VCaP (cell line): Measurements from ENCODE around the gene SNCB.
A peak's percentile ranks its signal among the peaks of the same experiment; 100 is the strongest.

Experiments
- H3K27ac ChIP-seq: fragments of 450-650 bp; 2 replicates; pipeline ENCODE4 v1.5.1; 2017
- TF ChIP-seq, protein P1 (sequence below): fragments of 450-650 bp; conservative IDR thresholded peaks from 2 replicates; pipeline ENCODE4 v1.5.1; 2017; ENCODE audit warnings: mild to moderate bottlenecking, moderate library complexity

Gene SNCB

GRCh38 chr5:176659860-176660461, 29.6 kb upstream of the SNCB start:
- TF ChIP-seq, protein P1, sequence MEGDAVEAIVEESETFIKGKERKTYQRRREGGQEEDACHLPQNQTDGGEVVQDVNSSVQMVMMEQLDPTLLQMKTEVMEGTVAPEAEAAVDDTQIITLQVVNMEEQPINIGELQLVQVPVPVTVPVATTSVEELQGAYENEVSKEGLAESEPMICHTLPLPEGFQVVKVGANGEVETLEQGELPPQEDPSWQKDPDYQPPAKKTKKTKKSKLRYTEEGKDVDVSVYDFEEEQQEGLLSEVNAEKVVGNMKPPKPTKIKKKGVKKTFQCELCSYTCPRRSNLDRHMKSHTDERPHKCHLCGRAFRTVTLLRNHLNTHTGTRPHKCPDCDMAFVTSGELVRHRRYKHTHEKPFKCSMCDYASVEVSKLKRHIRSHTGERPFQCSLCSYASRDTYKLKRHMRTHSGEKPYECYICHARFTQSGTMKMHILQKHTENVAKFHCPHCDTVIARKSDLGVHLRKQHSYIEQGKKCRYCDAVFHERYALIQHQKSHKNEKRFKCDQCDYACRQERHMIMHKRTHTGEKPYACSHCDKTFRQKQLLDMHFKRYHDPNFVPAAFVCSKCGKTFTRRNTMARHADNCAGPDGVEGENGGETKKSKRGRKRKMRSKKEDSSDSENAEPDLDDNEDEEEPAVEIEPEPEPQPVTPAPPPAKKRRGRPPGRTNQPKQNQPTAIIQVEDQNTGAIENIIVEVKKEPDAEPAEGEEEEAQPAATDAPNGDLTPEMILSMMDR: no peak
- H3K27ac ChIP-seq: no peak overlapping the region

GRCh38 chr5:176659512-176659839, 29.1 kb upstream of the SNCB start:
- TF ChIP-seq, protein P1: no peak
- no peak overlapping the region for H3K27ac ChIP-seq

DNA sequence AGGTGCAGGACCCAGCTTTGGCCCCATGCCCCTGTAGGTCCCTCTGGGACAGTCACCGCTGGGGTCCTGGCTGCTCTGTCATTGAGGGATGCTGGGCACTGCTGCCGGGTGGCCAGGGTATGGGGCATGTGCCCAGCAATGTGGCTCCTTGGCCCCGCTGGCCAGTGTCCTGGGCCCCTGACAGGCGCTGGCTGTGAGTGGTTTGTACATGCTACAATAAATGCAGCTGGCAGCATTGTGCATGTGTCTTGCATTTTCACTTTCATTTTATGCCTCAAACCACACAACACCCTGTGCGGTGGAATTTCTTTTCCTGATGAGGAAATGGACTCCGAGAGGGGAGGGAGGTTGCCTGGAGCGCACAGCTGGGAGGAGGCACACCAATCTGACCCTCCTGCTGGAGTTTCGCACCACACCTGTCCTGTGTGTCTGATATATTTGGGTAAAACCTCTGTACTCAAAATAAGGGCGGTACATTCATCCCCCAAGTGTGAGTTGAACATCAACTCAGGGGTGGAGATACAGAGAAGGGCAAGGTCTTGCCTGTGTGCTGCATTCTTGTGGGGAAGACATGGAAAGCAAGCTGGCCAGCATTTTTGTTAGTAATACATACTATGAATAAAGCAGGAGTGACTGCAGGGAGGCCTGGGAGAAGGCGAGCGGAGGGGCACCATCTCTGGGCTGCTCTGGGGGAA, 28.6 kb upstream of the SNCB start:
- H3K27ac ChIP-seq: no peak overlapping the region
- TF ChIP-seq, protein P1: no peak

DNA sequence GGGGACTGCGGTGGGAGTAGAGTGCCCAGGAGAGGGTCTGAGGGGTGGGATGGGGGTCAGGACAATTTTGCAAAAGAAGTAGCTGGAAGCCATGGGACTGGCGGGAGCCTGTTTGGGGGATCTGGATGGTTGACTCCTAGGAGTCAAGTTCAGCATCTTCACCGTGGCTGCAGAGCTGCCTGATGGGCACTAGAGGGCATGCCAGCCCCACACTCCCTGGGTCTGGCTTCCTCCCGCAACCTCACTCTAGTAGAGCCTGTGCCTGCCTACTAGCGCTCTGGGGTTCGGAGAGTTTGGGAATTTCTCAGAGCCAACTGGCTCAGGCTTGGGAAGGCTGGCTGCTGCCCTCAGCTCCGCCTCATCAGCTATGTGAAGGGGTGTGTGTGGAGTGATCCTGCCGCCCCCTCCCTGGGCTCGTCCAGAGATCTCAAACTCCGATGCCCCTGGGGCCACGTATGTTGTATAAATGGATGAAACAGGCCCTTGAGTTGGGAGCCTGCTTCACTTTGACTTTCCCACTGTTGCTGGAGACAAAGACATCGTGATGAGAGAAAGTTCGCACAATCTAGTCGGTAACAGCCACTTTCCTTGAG, 27.8 kb upstream of the SNCB start:
- TF ChIP-seq, protein P1: peak; percentile 99
- no peak overlapping the region for H3K27ac ChIP-seq

GRCh38 chr5:176656467-176656990, 26.2 kb upstream of the SNCB start:
- TF ChIP-seq, protein P1: no peak

GRCh38 chr5:176654856-176655255, 24.5 kb upstream of the SNCB start:
- TF ChIP-seq, protein P1: no peak
- H3K27ac ChIP-seq: no peak overlapping the region

More at GRCh38 chr5:176656467-176656990, 26.2 kb upstream of the SNCB start:
- no peak overlapping the region for H3K27ac ChIP-seq
